ENCODE results near the gene HOXA5. TPM values are rescaled to one million over a fixed set of nuclear protein-coding genes. Genes with fewer than 3 reads are reported as not detected.

The HOXA5 gene
- total and polyA plus RNA-seq, 2 of the 8 experiments (the other 6 are each of a cell fraction or from before 2014, with no cell fraction given) = not detected

DNA sequence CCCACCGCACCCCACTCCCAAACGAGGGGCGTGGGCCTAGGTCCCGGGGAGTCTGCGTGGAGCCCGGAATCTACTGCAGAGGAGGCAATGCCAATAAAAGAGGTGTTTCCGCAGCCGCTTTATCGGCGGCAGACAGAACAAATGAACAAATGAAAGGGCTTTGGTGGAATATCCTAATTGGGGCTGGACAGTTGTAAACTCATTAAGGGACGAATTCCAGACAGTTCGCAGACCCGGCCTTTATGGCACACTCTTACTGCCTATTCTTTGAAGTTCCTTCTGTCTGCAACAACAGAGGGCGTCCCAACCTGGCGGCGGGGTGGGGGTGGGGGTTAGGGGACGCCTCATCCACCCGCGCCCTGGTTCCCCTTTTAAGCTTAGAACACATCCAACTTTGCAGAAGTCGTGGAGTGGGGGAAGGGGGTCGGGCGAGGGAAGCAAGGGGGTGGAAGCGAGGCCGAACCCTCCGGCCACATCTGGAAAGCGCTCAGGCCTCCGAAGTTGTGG is 17.8 kb upstream of the HOXA5 start (continued):
- TF ChIP-seq CTCF (IDR thresholded peaks at IDR 0.05; ENCODE audit: control extremely low read depth in 1 of 3, insufficient read depth in 1 of 3, low read depth in 1 of 3, low read length in 3 of 3) = no peak
- no peak for TF ChIP-seq SIRT6 (IDR thresholded peaks at IDR 0.05; ENCODE audit: low read length)
- no peak for TF ChIP-seq HDAC6 (IDR thresholded peaks at IDR 0.05; ENCODE audit: low read depth, low read length)
- TF ChIP-seq POLR2AphosphoS5 (IDR thresholded peaks at IDR 0.05; ENCODE audit: low read depth, low read length) = no peak
- no peak for TF ChIP-seq EGR1 (IDR thresholded peaks at IDR 0.05; ENCODE audit: borderline replicate concordance, low read depth, low read length)
